Lung (tissue), 12 donors: ENCODE data around the gene MEIS2. TPM values are rescaled to one million over a fixed set of nuclear protein-coding genes. Genes with fewer than 3 reads are reported as not detected.

ENCODE experiments used
- ATAC-seq: fragments of 200-7000 bp; cut with Tn5 transposase; one replicate; pipeline ENCODE4 v1.9.1; 2020; ENCODE audit warnings: moderate number of reproducible peaks; ENCODE audit not compliant: insufficient read depth, low FRiP score
- DNase-seq, 3 donors: peaks; one replicate each; pipeline ENCODE4 v3.0.0-alpha.2; 2013 to 2017
- H3K27ac ChIP-seq, 2 donors: one replicate each; pipeline ENCODE4 v1.5.1; 2013; ENCODE audit warnings: mild to moderate bottlenecking in 2 of 2, moderate library complexity in 2 of 2, control low read depth in 1 of 2, inconsistent platforms in 1 of 2, low read depth in 1 of 2, low read length in 1 of 2
- H3K27me3 ChIP-seq, 3 donors: one replicate each; pipeline ENCODE4 v1.5.1; 2013; ENCODE audit warnings: low read length in 2 of 3; ENCODE audit not compliant: control insufficient read depth in 3 of 3, insufficient read depth in 3 of 3
- H3K36me3 ChIP-seq, 4 donors: one replicate each; pipeline ENCODE4 v1.5.1; 2013; ENCODE audit warnings: low read length in 4 of 4, mild to moderate bottlenecking in 1 of 4, moderate library complexity in 1 of 4; ENCODE audit not compliant: control insufficient read depth in 4 of 4, insufficient read depth in 4 of 4
- H3K4me1 ChIP-seq, 5 donors: one replicate each; pipeline ENCODE4 v1.5.1; 2013; ENCODE audit warnings: low read length in 5 of 5, mild to moderate bottlenecking in 2 of 5, moderate library complexity in 1 of 5; ENCODE audit not compliant: control insufficient read depth in 5 of 5, insufficient read depth in 5 of 5
- H3K4me3 ChIP-seq: one replicate; pipeline ENCODE4 v1.5.1; 2013; ENCODE audit warnings: mild to moderate bottlenecking, control low read depth, moderate library complexity
- H3K9ac ChIP-seq, 2 donors: one replicate each; pipeline ENCODE4 v1.5.1; 2013; ENCODE audit warnings: low read length in 2 of 2, control low read depth in 1 of 2; ENCODE audit not compliant: insufficient read depth in 1 of 2
- H3K9me3 ChIP-seq, 4 donors: one replicate each; pipeline ENCODE4 v1.5.1; 2013; ENCODE audit warnings: low read length in 3 of 4, mild to moderate bottlenecking in 1 of 4, moderate library complexity in 1 of 4; ENCODE audit not compliant: control insufficient read depth in 4 of 4, insufficient read depth in 3 of 4
- WGBS, 2 donors: extraction: QIAGEN DNeasy Blood & Tissue Kit; methylation state at CpG; one replicate each; pipeline ENCODE4 v1.1.7; 2013; 5-methylcytosine and 5-hydroxymethylcytosine counted together
- polyA plus RNA-seq, 2 donors: library from polyadenylated mRNA; stranded (reverse); fragments of 200-250 nt; gene quantifications; one replicate each; pipeline ENCODE4 v1.2.1, GENCODE V29; 2013
- total RNA-seq, 2 donors: library from RNA; depleted of rRNA in 1 of 2; stranded (reverse); fragments of >200 nt in 1 of 2; gene quantifications; one replicate each; pipeline ENCODE4 v1.2.1, GENCODE V29; 2014 to 2021
- TF ChIP-seq, protein P1 (sequence below): IDR thresholded peaks from 2 replicates; pipeline ENCODE4 v1.5.1; 2012; ENCODE audit warnings: mild to moderate bottlenecking; ENCODE audit errors: control extremely low read depth, extremely low read depth
- donor health status: control.
- donor health status: control.
- donor health status: Bipolar disorder and iron deficiency.
- donor health status: healthy.
- donor health status: DM: yes; HTN: yes; CAD: no.

MEIS2 gene
- total and polyA plus RNA-seq, 4 donors: 5.6 to 47.5 (median 13.7) TPM

DNA sequence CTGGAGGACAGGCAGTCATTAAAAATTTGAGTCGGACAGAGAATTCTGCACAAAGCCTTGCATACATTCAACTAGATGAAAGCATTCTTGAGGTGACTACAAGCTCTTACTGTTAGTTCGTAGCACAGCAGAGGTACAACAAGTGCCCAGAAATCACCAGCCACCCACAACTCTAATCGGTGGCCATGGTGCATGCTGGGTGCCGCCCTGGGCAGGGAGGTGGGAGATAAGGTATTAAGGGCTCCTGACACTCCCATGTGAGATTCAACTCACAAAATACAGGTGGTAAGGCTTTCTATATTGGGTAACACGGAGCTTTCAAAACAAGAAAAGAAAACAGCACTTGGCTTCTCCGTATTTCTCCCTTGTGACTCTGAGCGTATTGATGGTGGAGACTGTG lies 66.0 kb downstream of the MEIS2 start:
- H3K27ac ChIP-seq: no peak overlapping the region
- peaks cover 4 to 23% (median 13%) of the 10 kb centered on the region in 5 donors for H3K4me1 ChIP-seq
- no peak overlapping the region for H3K4me3 ChIP-seq
- ATAC-seq (no peak), DNase-seq (no peak)
- H3K9me3 ChIP-seq: no peaks in the 10 kb centered on the region
- peaks cover 2 to 15% (median 9%) of the 10 kb centered on the region in 4 donors for H3K36me3 ChIP-seq
- H3K27me3 ChIP-seq: no peaks in the 10 kb centered on the region
- WGBS, 2 donors: 89 to 94% methylated on average over 7 of the region's 7 CpGs
- TF ChIP-seq, protein P1, sequence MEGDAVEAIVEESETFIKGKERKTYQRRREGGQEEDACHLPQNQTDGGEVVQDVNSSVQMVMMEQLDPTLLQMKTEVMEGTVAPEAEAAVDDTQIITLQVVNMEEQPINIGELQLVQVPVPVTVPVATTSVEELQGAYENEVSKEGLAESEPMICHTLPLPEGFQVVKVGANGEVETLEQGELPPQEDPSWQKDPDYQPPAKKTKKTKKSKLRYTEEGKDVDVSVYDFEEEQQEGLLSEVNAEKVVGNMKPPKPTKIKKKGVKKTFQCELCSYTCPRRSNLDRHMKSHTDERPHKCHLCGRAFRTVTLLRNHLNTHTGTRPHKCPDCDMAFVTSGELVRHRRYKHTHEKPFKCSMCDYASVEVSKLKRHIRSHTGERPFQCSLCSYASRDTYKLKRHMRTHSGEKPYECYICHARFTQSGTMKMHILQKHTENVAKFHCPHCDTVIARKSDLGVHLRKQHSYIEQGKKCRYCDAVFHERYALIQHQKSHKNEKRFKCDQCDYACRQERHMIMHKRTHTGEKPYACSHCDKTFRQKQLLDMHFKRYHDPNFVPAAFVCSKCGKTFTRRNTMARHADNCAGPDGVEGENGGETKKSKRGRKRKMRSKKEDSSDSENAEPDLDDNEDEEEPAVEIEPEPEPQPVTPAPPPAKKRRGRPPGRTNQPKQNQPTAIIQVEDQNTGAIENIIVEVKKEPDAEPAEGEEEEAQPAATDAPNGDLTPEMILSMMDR: no peak
- H3K9ac ChIP-seq: no peak overlapping the region

GRCh38 chr15:37032091-37032775 lies 68.1 kb downstream of the MEIS2 start:
- H3K9ac ChIP-seq: no peak overlapping the region
- DNase-seq (peak in 2 of 3 donors; percentile 39 to 54), ATAC-seq (peak; percentile 62)
- H3K9me3 ChIP-seq: no peaks in the 10 kb centered on the region
- WGBS, 2 donors: 70 to 73% methylated on average over 4 of the region's 4 CpGs
- no peaks in the 10 kb centered on the region for H3K27me3 ChIP-seq
- TF ChIP-seq, protein P1: no peak
- H3K27ac ChIP-seq: no peak overlapping the region
- H3K36me3 ChIP-seq: peaks cover 2 to 15% (median 8%) of the 10 kb centered on the region in 4 donors
- H3K4me1 ChIP-seq: peaks cover 3 to 26% (median 5%) of the 10 kb centered on the region in 5 donors
- H3K4me3 ChIP-seq: no peak overlapping the region

- TF ChIP-seq, protein P1: no peak
- Histone ChIP-seq H3K27ac (no peak overlapping the region), H3K4me1 (peaks cover 3 to 24% (median 5%) of the 10 kb centered on the region in 5 donors), H3K27me3 (no peaks in the 10 kb centered on the region), H3K9ac (no peak overlapping the region), H3K36me3 (peaks cover 2 to 14% (median 7%) of the 10 kb centered on the region in 4 donors), H3K9me3 (no peaks in the 10 kb centered on the region), H3K4me3 (no peak overlapping the region)
- ATAC-seq (no peak), DNase-seq (peak in 2 of 3 donors; percentile 54 to 59)
- 76 to 77% methylated on average over 4 of the region's 4 CpGs for WGBS, 2 donors
These were observed 69.2 kb downstream of the MEIS2 start for GRCh38 chr15:37031198-37031597.
